IPS-15b (cell line): ENCODE results near the gene RAP1GAP2.

Experiments used
- H3K27me3 ChIP-seq: one replicate; pipeline ENCODE4 v1.6.1; 2013; ENCODE audit warnings: low read length; ENCODE audit not compliant: control insufficient read depth, insufficient read depth
- H3K36me3 ChIP-seq: one replicate; pipeline ENCODE4 v1.6.1; 2013; ENCODE audit warnings: low read length; ENCODE audit not compliant: control insufficient read depth, insufficient read depth
- H3K4me1 ChIP-seq: one replicate; pipeline ENCODE4 v1.6.1; 2013; ENCODE audit warnings: mild to moderate bottlenecking, low read length; ENCODE audit not compliant: control insufficient read depth, insufficient read depth
- H3K4me3 ChIP-seq: one replicate; pipeline ENCODE4 v1.5.1; 2013; ENCODE audit warnings: low read depth, low read length
- H3K9ac ChIP-seq: one replicate; pipeline ENCODE4 v1.6.1; 2013; ENCODE audit warnings: low read depth, mild to moderate bottlenecking, low read length
- H3K9me3 ChIP-seq: one replicate; pipeline ENCODE4 v1.6.1; 2013; ENCODE audit warnings: mild to moderate bottlenecking, low read length; ENCODE audit not compliant: control insufficient read depth, insufficient read depth

Gene RAP1GAP2

GRCh38 chr17:2931876-2932275, 135.6 kb downstream of the RAP1GAP2 start:
- H3K9ac ChIP-seq: no peak overlapping the region

GRCh38 chr17:2932946-2933345, 136.7 kb downstream of the RAP1GAP2 start:
- no peak overlapping the region for H3K9ac ChIP-seq
- H3K36me3 ChIP-seq: peaks cover 16% of the 10 kb centered on the region
- H3K4me3 ChIP-seq: no peak overlapping the region
- H3K9me3 ChIP-seq: no peaks in the 10 kb centered on the region
- H3K4me1 ChIP-seq: peaks cover 7% of the 10 kb centered on the region
- no peaks in the 10 kb centered on the region for H3K27me3 ChIP-seq

More at GRCh38 chr17:2931876-2932275, 135.6 kb downstream of the RAP1GAP2 start:
- no peak overlapping the region for H3K4me3 ChIP-seq
- H3K9me3 ChIP-seq: no peaks in the 10 kb centered on the region
- H3K4me1 ChIP-seq: peaks cover 7% of the 10 kb centered on the region
- H3K27me3 ChIP-seq: no peaks in the 10 kb centered on the region
- peaks cover 10% of the 10 kb centered on the region for H3K36me3 ChIP-seq

- H3K36me3 ChIP-seq: peaks cover 18% of the 10 kb centered on the region
Measured at GRCh38 chr17:2933606-2934005, 137.4 kb downstream of the RAP1GAP2 start.

GRCh38 chr17:2935632-2936031, 139.4 kb downstream of the RAP1GAP2 start:
- no peak overlapping the region for H3K4me3 ChIP-seq
- no peaks in the 10 kb centered on the region for H3K27me3 ChIP-seq
- H3K36me3 ChIP-seq: peaks cover 13% of the 10 kb centered on the region
- no peaks in the 10 kb centered on the region for H3K9me3 ChIP-seq
- peaks cover 7% of the 10 kb centered on the region for H3K4me1 ChIP-seq
- no peak overlapping the region for H3K9ac ChIP-seq

More at GRCh38 chr17:2933606-2934005, 137.4 kb downstream of the RAP1GAP2 start:
- Histone ChIP-seq H3K4me1 (peaks cover 7% of the 10 kb centered on the region), H3K9me3 (no peaks in the 10 kb centered on the region), H3K4me3 (no peak overlapping the region), H3K27me3 (no peaks in the 10 kb centered on the region), H3K9ac (no peak overlapping the region)

- no peak overlapping the region for H3K9ac ChIP-seq
- H3K27me3 ChIP-seq: no peaks in the 10 kb centered on the region
- H3K4me3 ChIP-seq: no peak overlapping the region
- peaks cover 13% of the 10 kb centered on the region for H3K36me3 ChIP-seq
- H3K4me1 ChIP-seq: peaks cover 7% of the 10 kb centered on the region
- no peaks in the 10 kb centered on the region for H3K9me3 ChIP-seq
Measured at GRCh38 chr17:2936351-2936750, 140.1 kb downstream of the RAP1GAP2 start.

GRCh38 chr17:2936771-2937321, 140.6 kb downstream of the RAP1GAP2 start:
- Histone ChIP-seq H3K4me3 (no peak overlapping the region), H3K9ac (no peak overlapping the region), H3K4me1 (peaks cover 4% of the 10 kb centered on the region), H3K36me3 (peaks cover 13% of the 10 kb centered on the region), H3K27me3 (no peaks in the 10 kb centered on the region), H3K9me3 (no peaks in the 10 kb centered on the region)

GRCh38 chr17:2937331-2938003, 141.2 kb downstream of the RAP1GAP2 start:
- H3K4me3 ChIP-seq: no peak overlapping the region
- peaks cover 13% of the 10 kb centered on the region for H3K36me3 ChIP-seq
- H3K27me3 ChIP-seq: no peaks in the 10 kb centered on the region
- H3K9me3 ChIP-seq: no peaks in the 10 kb centered on the region
- H3K4me1 ChIP-seq: no peaks in the 10 kb centered on the region
- no peak overlapping the region for H3K9ac ChIP-seq

- Histone ChIP-seq H3K4me3 (no peak overlapping the region), H3K27me3 (no peaks in the 10 kb centered on the region), H3K36me3 (peaks cover 13% of the 10 kb centered on the region), H3K4me1 (no peaks in the 10 kb centered on the region), H3K9ac (no peak overlapping the region), H3K9me3 (no peaks in the 10 kb centered on the region)
Measured at GRCh38 chr17:2939714-2940351, 143.6 kb downstream of the RAP1GAP2 start.

GRCh38 chr17:2940352-2940751, 144.1 kb downstream of the RAP1GAP2 start:
- no peaks in the 10 kb centered on the region for H3K27me3 ChIP-seq
- H3K4me1 ChIP-seq: no peaks in the 10 kb centered on the region
- H3K36me3 ChIP-seq: peaks cover 13% of the 10 kb centered on the region
- H3K9me3 ChIP-seq: no peaks in the 10 kb centered on the region
- H3K4me3 ChIP-seq: no peak overlapping the region
- H3K9ac ChIP-seq: no peak overlapping the region

GRCh38 chr17:2943981-2944380, 147.7 kb downstream of the RAP1GAP2 start:
- H3K9ac ChIP-seq: no peak overlapping the region
- no peaks in the 10 kb centered on the region for H3K36me3 ChIP-seq
- H3K9me3 ChIP-seq: no peaks in the 10 kb centered on the region
- H3K27me3 ChIP-seq: no peaks in the 10 kb centered on the region
- H3K4me3 ChIP-seq: no peak overlapping the region
- no peaks in the 10 kb centered on the region for H3K4me1 ChIP-seq

GRCh38 chr17:2945299-2945698, 149.1 kb downstream of the RAP1GAP2 start:
- H3K27me3 ChIP-seq: no peaks in the 10 kb centered on the region
- H3K9ac ChIP-seq: no peak overlapping the region
- H3K4me3 ChIP-seq: no peak overlapping the region
- no peaks in the 10 kb centered on the region for H3K9me3 ChIP-seq
- no peaks in the 10 kb centered on the region for H3K36me3 ChIP-seq
- no peaks in the 10 kb centered on the region for H3K4me1 ChIP-seq

- no peak overlapping the region for H3K4me3 ChIP-seq
Measured at GRCh38 chr17:2946144-2946543, 149.9 kb downstream of the RAP1GAP2 start.

More at GRCh38 chr17:2946144-2946543, 149.9 kb downstream of the RAP1GAP2 start:
- Histone ChIP-seq H3K4me1 (no peaks in the 10 kb centered on the region), H3K27me3 (no peaks in the 10 kb centered on the region), H3K36me3 (no peaks in the 10 kb centered on the region), H3K9me3 (no peaks in the 10 kb centered on the region), H3K9ac (no peak overlapping the region)
